Endodermal cell (in vitro differentiated cells): ENCODE results near the gene MGLL. TPM values are rescaled to one million over a fixed set of nuclear protein-coding genes. Genes with fewer than 3 reads are reported as not detected.
A peak's percentile ranks its signal among the peaks of the same experiment; 100 is the strongest.

Experiments
- DNase-seq: peaks from one replicate; pipeline ENCODE4 v3.0.0-alpha.2; 2017
- H3K27ac ChIP-seq: 2 replicates; pipeline ENCODE4 v1.5.1; 2013; ENCODE audit warnings: mild to moderate bottlenecking, low read depth, low read length, moderate library complexity
- H3K27me3 ChIP-seq: 2 replicates; pipeline ENCODE4 v1.6.1; 2013; ENCODE audit warnings: mild to moderate bottlenecking, low read length, moderate library complexity; ENCODE audit not compliant: insufficient read depth, control insufficient read depth, poor library complexity, severe bottlenecking
- H3K36me3 ChIP-seq: 2 replicates; pipeline ENCODE4 v1.7.0; 2013; ENCODE audit warnings: mild to moderate bottlenecking, low read length, moderate library complexity; ENCODE audit not compliant: control insufficient read depth, insufficient read depth
- H3K4me1 ChIP-seq: one replicate; pipeline ENCODE4 v1.7.0; 2013; ENCODE audit warnings: low read length; ENCODE audit not compliant: control insufficient read depth, insufficient read depth
- H3K4me3 ChIP-seq: 2 replicates; pipeline ENCODE4 v1.5.1; 2013; ENCODE audit warnings: mild to moderate bottlenecking, low read length, moderate library complexity
- H3K9ac ChIP-seq: 2 replicates; pipeline ENCODE4 v1.6.1; 2013; ENCODE audit warnings: mild to moderate bottlenecking, low read length, moderate library complexity; ENCODE audit not compliant: poor library complexity, severe bottlenecking; ENCODE audit errors: extremely low read depth
- H3K9me3 ChIP-seq: 2 replicates; pipeline ENCODE4 v1.6.1; 2013; ENCODE audit warnings: mild to moderate bottlenecking, low read length, moderate library complexity; ENCODE audit not compliant: control insufficient read depth
- H3K27ac Mint-ChIP-seq: 2 replicates; pipeline ENCODE4 v1.8.0; 2020; ENCODE audit warnings: mixed read lengths
- H3K27me3 Mint-ChIP-seq: 2 replicates; pipeline ENCODE4 v1.8.0; 2021; ENCODE audit warnings: mild to moderate bottlenecking, mixed read lengths; ENCODE audit not compliant: insufficient read depth
- H3K36me3 Mint-ChIP-seq: 2 replicates; pipeline ENCODE4 v1.8.0; 2020; ENCODE audit warnings: low read depth, mixed read lengths
- H3K4me1 Mint-ChIP-seq: 2 replicates; pipeline ENCODE4 v1.8.0; 2020; ENCODE audit warnings: mixed read lengths
- H3K4me3 Mint-ChIP-seq: 2 replicates; pipeline ENCODE4 v1.8.0; 2020; ENCODE audit warnings: mild to moderate bottlenecking, moderate library complexity, mixed read lengths
- H3K9me3 Mint-ChIP-seq: 2 replicates; pipeline ENCODE4 v1.8.0; 2020; ENCODE audit warnings: mild to moderate bottlenecking, mixed read lengths
- WGBS, 2 experiments: methylation state at CpG; one replicate each; pipeline versions ENCODE4 v1.1.5 to v1.1.7; 2013; ENCODE audit warnings: missing lambda C conversion rate in 2 of 2, mixed read lengths in 1 of 2; ENCODE audit not compliant: insufficient coverage in 1 of 2, insufficient read length in 1 of 2; 5-methylcytosine and 5-hydroxymethylcytosine counted together
- total RNA-seq, 2 donors: library from RNA; stranded (reverse); fragmentation: NEBNext Ultra II Directional in 1 of 2; extraction: Animal tissue kit (Norgen Biotek cat#: 25700) in 1 of 2; gene quantifications; 2 replicates in 1 of 2; 3 replicates in 1 of 2; pipeline ENCODE4 v1.2.1, GENCODE V29; 2021
- TF ChIP-seq, protein P1 (sequence below): fragments of 200-600 bp; sonication (generic); conservative IDR thresholded peaks from 2 replicates; pipeline ENCODE4 v1.5.0; 2021; ENCODE audit warnings: antibody characterized with exemption, mild to moderate bottlenecking

Gene MGLL
- total RNA-seq, 2 donors from 2014 or later, result 0.22 TPM; not detected in 1

DNA sequence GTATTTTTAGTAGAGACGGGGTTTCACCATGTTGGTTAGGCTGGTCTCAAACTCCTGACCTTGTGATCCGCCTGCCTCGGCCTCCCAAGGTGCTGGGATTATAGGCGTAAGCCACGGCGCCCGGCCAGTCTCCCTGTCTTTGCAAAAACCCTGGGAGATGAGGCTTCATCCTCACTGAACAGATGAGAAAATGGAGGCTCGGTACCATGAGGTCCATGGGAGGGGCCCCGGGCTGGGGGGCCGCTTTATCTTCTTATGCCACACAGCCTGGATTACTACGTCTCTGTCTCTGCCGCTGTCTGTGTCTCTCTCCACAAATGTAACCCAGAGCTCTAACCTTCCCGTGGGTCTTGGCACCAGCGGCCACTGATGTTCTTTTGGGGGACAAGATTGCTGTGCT lies 110.4 kb downstream of the MGLL start:
- Mint-ChIP-seq H3K4me3 (no peak overlapping the region), H3K36me3 (no peaks in the 10 kb centered on the region), H3K4me1 (peaks cover 27% of the 10 kb centered on the region), H3K27ac (no peak overlapping the region), H3K9me3 (no peaks in the 10 kb centered on the region), H3K27me3 (peaks cover 14% of the 10 kb centered on the region)
- Histone ChIP-seq H3K27me3 (peaks cover 11% of the 10 kb centered on the region), H3K27ac (no peak overlapping the region), H3K4me1 (peaks cover 3% of the 10 kb centered on the region), H3K9ac (no peak overlapping the region), H3K9me3 (no peaks in the 10 kb centered on the region), H3K4me3 (no peak overlapping the region), H3K36me3 (no peaks in the 10 kb centered on the region)
- 95% methylated on average over 12 to 14 of the region's 14 CpGs for WGBS, 2 experiments
- TF ChIP-seq, protein P1, sequence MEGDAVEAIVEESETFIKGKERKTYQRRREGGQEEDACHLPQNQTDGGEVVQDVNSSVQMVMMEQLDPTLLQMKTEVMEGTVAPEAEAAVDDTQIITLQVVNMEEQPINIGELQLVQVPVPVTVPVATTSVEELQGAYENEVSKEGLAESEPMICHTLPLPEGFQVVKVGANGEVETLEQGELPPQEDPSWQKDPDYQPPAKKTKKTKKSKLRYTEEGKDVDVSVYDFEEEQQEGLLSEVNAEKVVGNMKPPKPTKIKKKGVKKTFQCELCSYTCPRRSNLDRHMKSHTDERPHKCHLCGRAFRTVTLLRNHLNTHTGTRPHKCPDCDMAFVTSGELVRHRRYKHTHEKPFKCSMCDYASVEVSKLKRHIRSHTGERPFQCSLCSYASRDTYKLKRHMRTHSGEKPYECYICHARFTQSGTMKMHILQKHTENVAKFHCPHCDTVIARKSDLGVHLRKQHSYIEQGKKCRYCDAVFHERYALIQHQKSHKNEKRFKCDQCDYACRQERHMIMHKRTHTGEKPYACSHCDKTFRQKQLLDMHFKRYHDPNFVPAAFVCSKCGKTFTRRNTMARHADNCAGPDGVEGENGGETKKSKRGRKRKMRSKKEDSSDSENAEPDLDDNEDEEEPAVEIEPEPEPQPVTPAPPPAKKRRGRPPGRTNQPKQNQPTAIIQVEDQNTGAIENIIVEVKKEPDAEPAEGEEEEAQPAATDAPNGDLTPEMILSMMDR, result no peak
- DNase-seq, result no peak

DNA sequence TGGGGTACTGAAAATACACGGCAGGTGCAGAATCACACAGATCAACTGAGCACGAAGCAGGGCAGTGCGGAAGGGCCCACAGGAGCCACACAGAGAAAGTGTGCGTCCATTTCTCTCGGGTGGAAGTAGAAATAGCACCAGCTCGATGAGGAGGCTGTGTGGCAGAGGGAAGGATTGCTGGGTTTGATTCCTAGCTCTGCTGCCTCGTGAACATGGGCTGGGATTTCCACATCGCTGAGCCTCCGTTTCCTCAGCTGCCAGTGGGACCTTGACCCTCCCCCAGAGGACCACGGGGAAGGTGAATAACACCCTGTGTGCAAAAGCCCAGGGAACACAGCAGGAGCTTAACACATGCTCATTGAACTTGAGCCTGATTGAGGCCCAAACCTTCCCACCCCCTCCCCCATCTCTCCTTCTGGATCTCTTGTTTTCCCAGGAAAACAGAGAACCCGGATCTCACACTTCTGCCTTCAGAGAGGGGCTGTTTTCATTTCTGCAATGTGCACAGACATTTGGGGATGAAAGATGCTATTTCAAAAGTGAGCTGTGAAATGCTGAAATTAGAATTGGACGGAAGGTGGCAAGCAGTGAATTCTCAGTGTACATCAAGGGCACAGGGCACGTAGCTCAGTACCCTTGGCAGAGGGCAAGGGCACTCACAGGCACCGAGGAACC lies 111.2 kb downstream of the MGLL start:
- Histone ChIP-seq H3K27ac (no peak overlapping the region), H3K27me3 (peaks cover 5% of the 10 kb centered on the region), H3K36me3 (no peaks in the 10 kb centered on the region), H3K9me3 (no peaks in the 10 kb centered on the region), H3K9ac (no peak overlapping the region), H3K4me1 (peaks cover 3% of the 10 kb centered on the region), H3K4me3 (no peak overlapping the region)
- Mint-ChIP-seq H3K9me3 (no peaks in the 10 kb centered on the region), H3K4me1 (peaks cover 27% of the 10 kb centered on the region), H3K4me3 (no peak overlapping the region), H3K27ac (no peak overlapping the region), H3K36me3 (no peaks in the 10 kb centered on the region), H3K27me3 (peaks cover 14% of the 10 kb centered on the region)
- peak; percentile 48 for DNase-seq
- TF ChIP-seq, protein P1, result no peak
- 77 to 79% methylated on average over 10 to 14 of the region's 14 CpGs for WGBS, 2 experiments

- Mint-ChIP-seq H3K27ac (no peak overlapping the region), H3K36me3 (no peaks in the 10 kb centered on the region), H3K9me3 (no peaks in the 10 kb centered on the region), H3K4me3 (no peak overlapping the region), H3K27me3 (peaks cover 12% of the 10 kb centered on the region), H3K4me1 (peaks cover 27% of the 10 kb centered on the region)
- no peaks in the 10 kb centered on the region for H3K9me3 ChIP-seq
- H3K36me3 ChIP-seq, result no peaks in the 10 kb centered on the region
- no peak overlapping the region for H3K27ac ChIP-seq
- peaks cover 5% of the 10 kb centered on the region for H3K27me3 ChIP-seq
- 90 to 98% methylated on average over 16 to 18 of the region's 18 CpGs for WGBS, 2 experiments
- DNase-seq, result peak; percentile 34
- TF ChIP-seq, protein P1, result no peak
- peaks cover 3% of the 10 kb centered on the region for H3K4me1 ChIP-seq
- no peak overlapping the region for H3K4me3 ChIP-seq
- no peak overlapping the region for H3K9ac ChIP-seq
Measured at GRCh38 chr3:127710155-127710941, 112.0 kb downstream of the MGLL start.
